Retinal pigment epithelial cell (primary cell): ENCODE results near the gene POLE3.
"Not testable (repeated sequence)": the region's sequence is repeated elsewhere in the genome, so short reads cannot be mapped to it uniquely, and the experiment has no call there.

Experiments
- DNase-seq: peaks from one replicate; pipeline ENCODE4 v3.0.0-alpha.2; 2010; ENCODE audit warnings: low read depth
- H3K4me3 ChIP-seq: 2 replicates; pipeline ENCODE4 v1.5.1; 2011; ENCODE audit warnings: mild to moderate bottlenecking, low read length, control low read depth, moderate library complexity
- TF ChIP-seq, protein P1 (sequence below): conservative IDR thresholded peaks from 2 replicates; pipeline ENCODE4 v1.5.1; 2011; ENCODE audit warnings: low read depth, low read length, control low read depth, inconsistent platforms

Gene POLE3

DNA sequence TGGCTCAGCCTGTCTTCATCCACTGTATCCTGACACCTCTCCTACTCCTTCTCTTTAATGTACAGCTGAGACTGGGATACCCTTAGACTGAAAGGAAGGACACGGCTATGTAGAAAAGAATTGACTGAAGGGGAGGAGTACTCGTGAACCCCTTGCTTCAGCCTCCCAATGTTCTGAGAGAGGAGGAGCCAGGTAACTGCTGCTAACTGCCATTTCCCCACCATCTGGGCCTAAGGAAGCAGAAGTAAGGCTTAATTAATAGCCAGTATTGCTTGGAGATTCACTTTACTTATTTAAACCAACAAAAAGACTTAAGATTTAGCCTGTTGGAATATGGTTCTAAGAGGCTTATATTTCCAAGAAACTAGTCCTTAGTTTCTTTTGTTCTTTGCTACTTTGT lies 34.3 kb upstream of the POLE3 start:
- no peak for DNase-seq
- H3K4me3 ChIP-seq: no peak overlapping the region
- TF ChIP-seq, protein P1, sequence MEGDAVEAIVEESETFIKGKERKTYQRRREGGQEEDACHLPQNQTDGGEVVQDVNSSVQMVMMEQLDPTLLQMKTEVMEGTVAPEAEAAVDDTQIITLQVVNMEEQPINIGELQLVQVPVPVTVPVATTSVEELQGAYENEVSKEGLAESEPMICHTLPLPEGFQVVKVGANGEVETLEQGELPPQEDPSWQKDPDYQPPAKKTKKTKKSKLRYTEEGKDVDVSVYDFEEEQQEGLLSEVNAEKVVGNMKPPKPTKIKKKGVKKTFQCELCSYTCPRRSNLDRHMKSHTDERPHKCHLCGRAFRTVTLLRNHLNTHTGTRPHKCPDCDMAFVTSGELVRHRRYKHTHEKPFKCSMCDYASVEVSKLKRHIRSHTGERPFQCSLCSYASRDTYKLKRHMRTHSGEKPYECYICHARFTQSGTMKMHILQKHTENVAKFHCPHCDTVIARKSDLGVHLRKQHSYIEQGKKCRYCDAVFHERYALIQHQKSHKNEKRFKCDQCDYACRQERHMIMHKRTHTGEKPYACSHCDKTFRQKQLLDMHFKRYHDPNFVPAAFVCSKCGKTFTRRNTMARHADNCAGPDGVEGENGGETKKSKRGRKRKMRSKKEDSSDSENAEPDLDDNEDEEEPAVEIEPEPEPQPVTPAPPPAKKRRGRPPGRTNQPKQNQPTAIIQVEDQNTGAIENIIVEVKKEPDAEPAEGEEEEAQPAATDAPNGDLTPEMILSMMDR: no peak

DNA sequence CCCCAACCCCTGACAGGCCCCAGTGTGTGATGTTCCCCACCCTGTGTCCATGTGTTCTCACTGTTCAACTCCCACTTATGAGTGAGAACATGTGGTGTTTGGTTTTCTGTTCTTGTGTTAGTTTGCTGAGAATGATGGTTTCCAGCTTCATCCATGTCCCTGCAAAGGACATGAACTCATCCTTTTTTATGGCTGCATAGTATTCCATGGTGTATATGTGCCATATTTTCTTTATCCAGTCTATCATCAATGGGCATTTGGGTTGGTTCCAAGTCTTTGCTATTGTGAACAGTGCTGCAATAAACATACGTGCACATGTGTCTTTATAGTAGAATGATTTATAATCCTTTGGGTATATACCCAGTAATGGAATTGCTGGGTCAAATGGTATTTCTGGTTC lies 27.2 kb upstream of the POLE3 start:
- not testable (repeated sequence) for DNase-seq, H3K4me3 ChIP-seq

DNA sequence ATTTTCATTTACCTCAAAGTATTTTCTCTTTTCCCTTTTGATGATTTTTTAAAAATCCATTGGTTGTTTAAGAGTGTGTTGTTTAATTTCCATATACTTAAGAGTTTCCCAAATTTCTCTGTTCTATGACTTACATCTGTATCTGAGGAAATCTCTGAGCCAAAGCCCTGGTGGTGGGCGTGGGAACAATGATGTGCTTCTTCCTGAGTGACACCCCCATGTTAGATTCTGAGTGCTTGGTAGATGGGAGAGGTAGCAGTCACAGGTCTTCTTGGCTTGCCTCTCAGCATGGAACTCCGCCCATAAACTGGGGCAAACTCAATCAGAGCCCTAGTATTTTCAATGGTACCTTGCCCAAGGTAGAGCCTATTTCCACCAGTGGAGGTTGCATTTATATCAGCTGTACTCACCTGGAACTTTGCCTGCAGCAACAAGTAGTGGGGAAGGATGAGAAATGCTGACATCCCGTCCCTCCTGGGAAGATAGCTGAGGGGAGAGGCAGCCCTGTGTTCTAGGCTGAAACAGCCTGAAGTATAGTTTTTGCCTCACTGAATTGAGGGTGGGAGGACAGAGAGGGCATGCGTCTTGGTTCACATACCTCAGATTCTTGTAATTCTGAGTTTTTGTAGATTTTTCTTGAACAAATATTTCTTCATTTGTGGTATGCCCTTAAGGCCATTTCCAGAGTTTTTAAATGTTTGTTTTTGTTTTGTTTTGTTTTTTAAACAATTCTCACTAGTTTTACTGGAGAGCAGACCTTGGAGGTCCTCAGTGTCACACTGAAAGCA lies 26.4 kb upstream of the POLE3 start:
- no peak for DNase-seq
- TF ChIP-seq, protein P1: no peak
- H3K4me3 ChIP-seq: no peak overlapping the region

DNA sequence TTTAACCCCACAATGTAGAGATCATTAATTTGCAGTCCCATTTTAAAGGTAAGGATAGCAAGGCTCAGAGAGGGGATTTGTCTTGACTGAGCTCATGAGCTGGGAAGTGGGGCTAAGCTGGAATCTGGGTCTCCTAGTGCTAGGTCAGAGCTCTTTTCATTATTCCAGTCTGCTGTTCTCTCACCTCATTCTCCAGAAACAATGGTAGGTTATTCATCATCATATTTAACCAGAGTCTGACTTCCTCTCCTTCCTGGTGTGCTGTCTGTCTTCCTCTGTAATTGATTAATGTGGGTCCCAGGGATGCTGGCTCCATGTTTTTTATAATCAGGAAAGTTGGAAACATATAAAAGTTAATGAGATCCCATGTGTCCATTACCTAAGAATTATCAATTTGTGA lies 20.7 kb upstream of the POLE3 start:
- no peak for DNase-seq
- TF ChIP-seq, protein P1: no peak
- H3K4me3 ChIP-seq: no peak overlapping the region

DNA sequence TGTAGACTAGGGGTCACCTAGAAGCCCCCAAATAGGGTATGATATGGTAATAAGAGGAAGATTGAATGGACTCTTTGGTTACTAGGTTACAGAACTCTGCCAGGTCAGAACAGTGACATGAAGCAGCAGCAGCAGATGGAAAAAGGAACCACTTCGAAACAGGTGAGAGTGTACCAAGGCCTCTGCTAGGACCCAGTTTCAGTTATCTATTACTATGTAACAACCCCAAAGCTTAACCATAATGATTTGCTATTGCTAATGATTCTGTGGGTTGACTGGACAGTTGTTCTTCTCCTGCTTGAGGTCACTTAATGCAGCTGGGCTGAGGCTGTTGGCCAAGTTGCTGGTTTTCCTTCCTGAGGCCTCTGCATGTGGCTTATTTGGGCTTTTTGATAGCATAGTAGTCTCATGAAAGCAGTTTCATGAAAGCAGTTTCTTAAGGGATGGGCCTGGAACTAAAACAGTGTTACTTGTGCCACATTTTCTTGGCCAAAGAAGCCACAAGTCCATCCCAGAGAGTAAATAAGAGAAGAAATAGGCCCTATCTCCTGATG lies 17.7 kb upstream of the POLE3 start:
- TF ChIP-seq, protein P1: no peak
- no peak overlapping the region for H3K4me3 ChIP-seq
- DNase-seq: no peak

DNA sequence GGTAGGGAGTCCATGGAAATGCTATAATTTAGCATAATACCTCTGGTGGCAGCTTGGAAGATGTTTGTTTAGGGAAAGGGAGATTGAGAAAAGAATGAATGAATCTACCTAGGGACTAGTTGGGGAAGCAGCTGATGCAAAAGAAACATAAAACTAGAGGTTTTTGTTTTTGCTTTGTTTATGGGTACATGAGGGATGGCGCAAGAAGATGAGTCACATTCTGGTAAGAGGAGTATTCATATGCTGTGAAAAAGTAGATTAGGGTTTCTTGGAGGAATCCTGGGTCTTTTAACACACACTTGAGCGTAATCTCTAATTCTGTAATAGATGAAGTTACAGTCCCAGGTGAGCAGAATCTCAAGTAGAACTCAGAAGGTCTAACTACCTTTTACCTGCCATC lies 17.2 kb upstream of the POLE3 start:
- DNase-seq: no peak
- H3K4me3 ChIP-seq: no peak overlapping the region
- TF ChIP-seq, protein P1: no peak

DNA sequence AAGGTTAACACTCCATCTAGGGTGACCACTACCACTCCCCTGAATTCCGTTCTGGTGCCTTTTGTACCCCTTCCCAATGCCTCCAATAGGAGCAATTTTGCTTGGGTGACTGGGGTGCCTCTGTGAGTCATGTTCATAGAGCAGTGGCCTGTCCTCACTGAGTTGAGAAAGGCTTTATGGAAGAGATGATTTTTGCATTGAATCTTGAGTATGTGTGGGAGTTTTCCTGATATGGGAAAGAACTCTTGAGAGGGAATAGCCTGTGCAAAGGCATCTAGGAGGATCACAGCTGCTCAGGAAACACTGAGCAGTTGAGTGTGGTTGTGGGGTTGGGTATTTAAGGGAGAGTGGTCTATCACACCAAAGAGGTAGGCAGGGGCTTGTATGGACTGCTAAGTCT lies 16.2 kb upstream of the POLE3 start:
- H3K4me3 ChIP-seq: no peak overlapping the region
- DNase-seq: no peak
- TF ChIP-seq, protein P1: no peak
